Measurements from ENCODE around the gene PPP1CA. TPM values are rescaled to one million over a fixed set of nuclear protein-coding genes. Genes with fewer than 3 reads are reported as not detected.

PPP1CA gene
- total RNA-seq, 1 donor from 2014 or later = 137 TPM

GRCh38 chr11:67400942-67401494, 640 bp downstream of the PPP1CA start:
- Mint-ChIP-seq H3K27ac (peak overlapping the region; percentile 76), H3K4me3 (peak overlapping the region; percentile 86), H3K9me3 (no peaks in the 10 kb centered on the region), H3K27me3 (no peaks in the 10 kb centered on the region), H3K4me1 (ENCODE audit: unreplicated experiment) (no peaks in the 10 kb centered on the region), H3K36me3 (no peaks in the 10 kb centered on the region)
- no peak for TF ChIP-seq CTCF (conservative IDR thresholded peaks at IDR 0.05)
- no peak for DNase-seq (ENCODE audit: extremely low spot score, unreplicated experiment)

GRCh38 chr11:67400251-67400941, 1.3 kb downstream of the PPP1CA start:
- H3K27me3 Mint-ChIP-seq = no peaks in the 10 kb centered on the region
- TF ChIP-seq CTCF (conservative IDR thresholded peaks at IDR 0.05) = no peak
- peak overlapping the region; percentile 86 for H3K4me3 Mint-ChIP-seq
- H3K4me1 Mint-ChIP-seq (ENCODE audit: unreplicated experiment) = no peaks in the 10 kb centered on the region
- no peaks in the 10 kb centered on the region for H3K9me3 Mint-ChIP-seq
- DNase-seq (ENCODE audit: extremely low spot score, unreplicated experiment) = no peak
- peak overlapping the region; percentile 76 for H3K27ac Mint-ChIP-seq
- no peaks in the 10 kb centered on the region for H3K36me3 Mint-ChIP-seq

- no peak for DNase-seq (ENCODE audit: extremely low spot score, unreplicated experiment)
- no peak for TF ChIP-seq CTCF (conservative IDR thresholded peaks at IDR 0.05)
- Mint-ChIP-seq H3K9me3 (no peaks in the 10 kb centered on the region), H3K4me3 (no peak overlapping the region), H3K27me3 (no peaks in the 10 kb centered on the region), H3K4me1 (ENCODE audit: unreplicated experiment) (peaks cover 2% of the 10 kb centered on the region), H3K36me3 (no peaks in the 10 kb centered on the region), H3K27ac (no peak overlapping the region)
Observed at GRCh38 chr11:67398661-67399563, 2.7 kb downstream of the PPP1CA start.

- no peak overlapping the region for H3K4me3 Mint-ChIP-seq
- DNase-seq (ENCODE audit: extremely low spot score, unreplicated experiment) = no peak
- H3K27ac Mint-ChIP-seq = no peak overlapping the region
- no peak for TF ChIP-seq CTCF (conservative IDR thresholded peaks at IDR 0.05)
- H3K9me3 Mint-ChIP-seq = no peaks in the 10 kb centered on the region
- H3K36me3 Mint-ChIP-seq = no peaks in the 10 kb centered on the region
- H3K27me3 Mint-ChIP-seq = no peaks in the 10 kb centered on the region
- peaks cover 4% of the 10 kb centered on the region for H3K4me1 Mint-ChIP-seq (ENCODE audit: unreplicated experiment)
Observed at GRCh38 chr11:67397986-67398660, 3.5 kb downstream of the PPP1CA start.

- DNase-seq (ENCODE audit: extremely low spot score, unreplicated experiment) = no peak
- Mint-ChIP-seq H3K27ac (no peak overlapping the region), H3K4me3 (no peak overlapping the region), H3K36me3 (no peaks in the 10 kb centered on the region), H3K27me3 (no peaks in the 10 kb centered on the region), H3K9me3 (no peaks in the 10 kb centered on the region), H3K4me1 (ENCODE audit: unreplicated experiment) (peaks cover 7% of the 10 kb centered on the region)
- TF ChIP-seq CTCF (conservative IDR thresholded peaks at IDR 0.05) = no peak
Observed at GRCh38 chr11:67397536-67397935, 4.1 kb downstream of the PPP1CA start.
